HepG2 (cell line): Measurements from ENCODE around the gene CLCN2. TPM values are rescaled to one million over a fixed set of nuclear protein-coding genes. Genes with fewer than 3 reads are reported as not detected.

Experiments used
- AFF4 ChIP-seq: sonication (generic); formaldehyde crosslinking; IDR thresholded peaks from 2 replicates; pipeline ENCODE4 v1.4.0; 2020; ENCODE audit warnings: missing genetic modification reagents
- AKNA ChIP-seq: sonication (generic); formaldehyde crosslinking; IDR thresholded peaks from 2 replicates; pipeline ENCODE4 v1.4.0; 2020; ENCODE audit warnings: missing genetic modification reagents, borderline replicate concordance
- CBX5 ChIP-seq: sonication (generic); formaldehyde crosslinking; IDR thresholded peaks from 2 replicates; pipeline ENCODE4 v1.4.0; 2020; ENCODE audit warnings: missing genetic modification reagents, borderline replicate concordance
- MTF2 ChIP-seq: sonication (generic); formaldehyde crosslinking; IDR thresholded peaks from 2 replicates; pipeline ENCODE4 v1.5.0; 2020; ENCODE audit warnings: missing genetic modification reagents, borderline replicate concordance
- MYC ChIP-seq: sonication (generic); formaldehyde crosslinking; IDR thresholded peaks from 2 replicates; pipeline ENCODE4 v1.9.0; 2021; ENCODE audit warnings: missing genetic modification reagents, borderline replicate concordance
- POGK ChIP-seq: sonication (generic); formaldehyde crosslinking; conservative IDR thresholded peaks from 2 replicates; pipeline ENCODE4 v1.8.0; 2022; ENCODE audit warnings: mild to moderate bottlenecking, moderate library complexity, missing genetic modification reagents
- ZBTB33 ChIP-seq: sonication (generic); formaldehyde crosslinking; IDR thresholded peaks from 2 replicates; pipeline ENCODE4 v1.4.0; 2020; ENCODE audit warnings: missing genetic modification reagents
- ZGPAT ChIP-seq: IDR thresholded peaks from 2 replicates; pipeline ENCODE4 v1.6.1; 2016; ENCODE audit warnings: mild to moderate bottlenecking
- ZNF543 ChIP-seq: sonication (generic); formaldehyde crosslinking; IDR thresholded peaks from 2 replicates; pipeline ENCODE4 v1.4.0; 2020; ENCODE audit warnings: mild to moderate bottlenecking, missing genetic modification reagents
- ZNF576 ChIP-seq: sonication (generic); formaldehyde crosslinking; IDR thresholded peaks from 2 replicates; pipeline ENCODE4 v1.4.0; 2020; ENCODE audit warnings: mild to moderate bottlenecking, missing genetic modification reagents
- ZNF597 ChIP-seq: sonication (generic); formaldehyde crosslinking; IDR thresholded peaks from 2 replicates; pipeline ENCODE4 v1.5.0; 2020; ENCODE audit warnings: missing genetic modification reagents
- ZNF83 ChIP-seq: sonication (generic); formaldehyde crosslinking; IDR thresholded peaks from 2 replicates; pipeline ENCODE4 v1.4.0; 2020; ENCODE audit warnings: missing genetic modification reagents, mild to moderate bottlenecking, borderline replicate concordance
- polyA plus RNA-seq, 8 experiments: library from polyadenylated mRNA; depleted of rRNA in 3 of 8; stranded (reverse) in 7 of 8; unstranded in 1 of 8; fragments of >200 nt; fragmentation: Illumina TruSeq in 4 of 8; extraction: Trizol in 4 of 8; gene quantifications; 2 replicates each; pipeline versions ENCODE4 v1.2.1 to v1.2.3, GENCODE V29; 2011 to 2016; ENCODE audit warnings: low read depth in 4 of 8, missing spikeins in 1 of 8, mixed read lengths in 1 of 8; ENCODE audit not compliant: insufficient read depth in 1 of 8
- total RNA-seq, 5 experiments: library from RNA; depleted of rRNA; stranded (reverse); fragments of >200 nt; fragmentation: Illumina TruSeq; extraction: Trizol; gene quantifications; 2 replicates each; pipeline ENCODE4 v1.2.3, GENCODE V29; 2016; ENCODE audit warnings: low read depth in 1 of 5

Gene CLCN2
- total and polyA plus RNA-seq, 2 of the 13 experiments (the other 11 are each of a cell fraction or from before 2014, with no cell fraction given): 11.4 to 13.5 TPM

- TF ChIP-seq POGK (CRISPR knock-in tag) (0 out of 2 replicates have a peak, but pooled peaks have one; percentile 40), CBX5 (CRISPR knock-in tag) (peak; percentile 65; the same call in 1 of the 2 replicates), MTF2 (no peak), ZNF597 (CRISPR knock-in tag) (no peak), ZGPAT (CRISPR knock-in tag) (peak; percentile 58; the same call in 1 of the 2 replicates), ZNF576 (CRISPR knock-in tag) (no peak), AFF4 (CRISPR knock-in tag) (0 out of 2 replicates have a peak, but pooled peaks have one; percentile 56), ZNF543 (no peak), ZNF83 (CRISPR knock-in tag) (0 out of 2 replicates have a peak, but pooled peaks have one; percentile 66), AKNA (CRISPR knock-in tag) (no peak), MYC (CRISPR knock-in tag) (peak; percentile 43; the same call in 1 of the 2 replicates), ZBTB33 (CRISPR knock-in tag) (peak; percentile 29; the same call in 1 of the 2 replicates)
Observed at GRCh38 chr3:184371570-184372018, 10.2 kb upstream of the CLCN2 start (continued).
